ENCODE results near the gene ARID3A.

ARID3A gene

GRCh38 chr19:932648-933552 lies 7.1 kb downstream of the ARID3A start:
- DNase-seq = no peak

GRCh38 chr19:933553-933882 lies 7.7 kb downstream of the ARID3A start:
- no peak for DNase-seq

- DNase-seq = no peak
These were observed 8.5 kb downstream of the ARID3A start for GRCh38 chr19:934197-934840.

GRCh38 chr19:934865-935479 lies 9.1 kb downstream of the ARID3A start:
- no peak for DNase-seq

GRCh38 chr19:936175-936546 lies 10.3 kb downstream of the ARID3A start:
- no peak for DNase-seq

GRCh38 chr19:937259-937694 lies 11.4 kb downstream of the ARID3A start:
- DNase-seq = no peak

- DNase-seq = no peak
These were observed 12.5 kb downstream of the ARID3A start for GRCh38 chr19:938233-938923.

GRCh38 chr19:939439-939838 lies 13.6 kb downstream of the ARID3A start:
- no peak for DNase-seq

- DNase-seq = no peak
These were observed 14.1 kb downstream of the ARID3A start for GRCh38 chr19:939922-940321.

GRCh38 chr19:940591-941291 lies 14.9 kb downstream of the ARID3A start:
- DNase-seq = no peak

GRCh38 chr19:941292-942132 lies 15.7 kb downstream of the ARID3A start:
- DNase-seq = no peak

- no peak for DNase-seq
These were observed 16.4 kb downstream of the ARID3A start for GRCh38 chr19:942133-942645.

GRCh38 chr19:943551-944170 lies 17.8 kb downstream of the ARID3A start:
- DNase-seq = no peak

GRCh38 chr19:944171-944567 lies 18.3 kb downstream of the ARID3A start:
- no peak for DNase-seq

GRCh38 chr19:944663-945241 lies 18.9 kb downstream of the ARID3A start:
- DNase-seq = no peak

GRCh38 chr19:945401-946252 lies 19.8 kb downstream of the ARID3A start:
- no peak for DNase-seq

GRCh38 chr19:947090-947706 lies 21.4 kb downstream of the ARID3A start:
- DNase-seq = no peak

GRCh38 chr19:947707-948539 lies 22.1 kb downstream of the ARID3A start:
- peak; percentile 34 for DNase-seq

All from SIG-M5 (cell line).